HCEC 1CT (cell line): ENCODE data around the gene ZFP14.
"Not testable (repeated sequence)": the region's sequence is repeated elsewhere in the genome, so short reads cannot be mapped to it uniquely, and the experiment has no call there.

ENCODE experiments used
- DNase-seq: peaks from one replicate; pipeline ENCODE4 v3.0.0-alpha.2; 2017

Gene ZFP14

DNA sequence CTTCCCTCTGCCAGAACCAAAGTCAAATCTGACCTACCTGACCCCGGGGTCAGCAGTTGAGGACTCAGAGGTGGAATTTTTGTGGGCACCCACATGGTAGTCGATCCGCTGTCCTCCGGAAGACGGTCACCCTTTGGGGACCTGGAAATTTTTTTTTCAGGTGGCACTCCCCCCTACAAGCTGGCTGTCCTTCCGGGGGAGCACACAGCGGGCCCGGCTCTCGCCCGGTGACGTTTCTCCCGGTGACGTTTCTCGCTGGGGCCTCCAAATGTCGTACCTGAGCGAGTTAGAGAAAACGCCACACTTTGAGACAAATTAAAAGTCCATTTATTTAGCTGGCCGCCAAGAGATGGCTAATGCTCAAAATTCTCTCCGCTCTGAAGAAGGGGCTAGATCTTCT, 48.8 kb downstream of the ZFP14 start:
- no peak for DNase-seq

GRCh38 chr19:36329534-36329933, 49.5 kb downstream of the ZFP14 start:
- not testable (repeated sequence) for DNase-seq

GRCh38 chr19:36326649-36327048, 52.4 kb downstream of the ZFP14 start:
- not testable (repeated sequence) for DNase-seq

DNA sequence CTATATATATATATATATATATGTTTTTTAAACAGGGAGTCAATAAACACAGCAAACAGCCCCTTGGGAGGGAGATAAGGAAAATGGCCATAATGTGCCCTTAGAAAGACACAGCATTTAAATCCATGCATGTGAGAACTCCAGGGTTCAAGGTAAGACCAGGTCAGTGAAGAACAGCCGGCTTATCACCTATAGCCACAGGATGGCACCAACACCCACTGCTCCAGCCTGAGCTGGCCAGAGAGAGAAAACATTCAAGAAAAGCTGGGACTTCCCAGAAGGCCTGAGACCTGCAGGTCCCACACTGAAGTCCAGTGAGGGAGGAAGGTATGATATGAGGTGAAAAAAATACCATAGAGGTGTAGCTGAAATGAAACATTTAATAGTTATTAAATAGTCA, 63.8 kb downstream of the ZFP14 start:
- not testable (repeated sequence) for DNase-seq

DNA sequence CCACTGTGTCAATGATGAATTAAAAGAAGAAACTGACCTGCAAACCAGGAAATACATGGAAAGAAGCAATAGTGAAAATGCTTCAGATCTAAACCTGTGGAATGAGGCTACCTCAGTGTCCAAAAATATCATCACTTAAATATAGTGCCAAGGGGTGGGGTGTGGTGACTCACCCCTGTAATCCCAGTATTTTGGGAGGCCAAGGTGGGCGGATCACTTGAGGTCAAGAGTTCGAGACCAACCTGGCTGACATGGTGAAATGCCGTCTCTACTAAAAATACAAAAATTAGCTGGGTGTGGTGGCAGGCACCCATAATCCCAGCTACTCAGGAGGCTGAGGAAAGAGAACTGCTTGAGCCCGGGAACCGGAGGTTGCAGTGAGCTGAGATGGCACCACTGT, 64.9 kb downstream of the ZFP14 start:
- DNase-seq: not testable (repeated sequence)

DNA sequence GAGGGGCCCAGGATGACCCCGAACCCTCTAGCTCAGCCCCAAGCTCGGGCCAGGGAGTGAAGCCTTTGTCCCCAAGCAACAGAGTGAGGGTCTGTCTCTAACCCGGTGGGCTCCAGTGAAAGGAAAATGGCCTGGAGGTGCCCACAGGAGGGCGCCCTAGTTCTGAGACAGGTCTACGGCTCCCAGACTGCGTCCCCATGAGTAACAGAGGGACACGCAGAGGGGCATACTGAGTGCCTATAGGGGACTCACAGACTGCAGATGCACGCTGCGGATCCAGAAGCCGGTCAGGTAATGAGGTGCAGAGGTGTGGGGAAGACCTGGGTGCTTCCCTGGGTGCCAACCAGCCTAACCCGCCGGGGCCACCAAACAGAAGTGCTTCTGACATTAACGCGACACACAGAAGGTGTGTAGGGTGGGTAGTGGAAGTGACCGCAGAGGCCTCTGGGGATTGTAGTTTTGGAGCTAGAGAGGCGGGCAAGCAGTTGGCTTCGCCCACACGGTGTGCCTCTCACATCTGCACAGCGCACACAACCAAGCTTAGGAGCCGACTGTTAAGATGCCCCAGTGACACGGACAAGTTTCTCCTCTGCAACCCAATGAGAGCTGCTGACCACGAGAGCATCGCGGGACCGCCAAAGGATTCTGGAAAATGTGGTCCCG, 67.8 kb downstream of the ZFP14 start:
- not testable (repeated sequence) for DNase-seq

DNA sequence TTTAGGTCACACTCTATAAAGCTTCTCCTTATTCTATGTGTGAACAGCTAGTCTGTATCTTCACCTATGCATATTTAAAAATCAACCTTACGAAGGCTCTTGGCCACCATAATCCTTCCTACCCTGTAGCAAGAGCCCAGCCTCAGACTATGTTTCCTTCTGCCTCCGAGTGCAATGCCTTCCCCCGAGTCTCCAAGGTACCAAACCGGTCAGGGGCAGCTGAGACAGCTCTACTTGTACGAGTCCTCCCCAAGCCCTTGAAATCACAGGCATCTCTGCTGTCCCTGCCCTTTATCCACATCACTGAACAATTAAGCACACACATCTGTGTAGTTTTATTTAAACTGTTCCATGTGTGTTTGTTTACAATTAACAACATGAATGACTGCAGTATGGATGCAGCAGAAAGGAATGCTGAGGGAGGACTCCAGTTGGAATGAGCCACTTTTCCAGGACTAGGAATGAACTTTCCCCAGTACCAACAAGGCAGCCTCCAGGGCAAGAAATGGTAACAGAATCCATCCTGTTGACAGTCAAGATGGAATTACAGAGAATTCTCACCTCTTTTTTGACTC, 68.5 kb downstream of the ZFP14 start:
- not testable (repeated sequence) for DNase-seq

DNA sequence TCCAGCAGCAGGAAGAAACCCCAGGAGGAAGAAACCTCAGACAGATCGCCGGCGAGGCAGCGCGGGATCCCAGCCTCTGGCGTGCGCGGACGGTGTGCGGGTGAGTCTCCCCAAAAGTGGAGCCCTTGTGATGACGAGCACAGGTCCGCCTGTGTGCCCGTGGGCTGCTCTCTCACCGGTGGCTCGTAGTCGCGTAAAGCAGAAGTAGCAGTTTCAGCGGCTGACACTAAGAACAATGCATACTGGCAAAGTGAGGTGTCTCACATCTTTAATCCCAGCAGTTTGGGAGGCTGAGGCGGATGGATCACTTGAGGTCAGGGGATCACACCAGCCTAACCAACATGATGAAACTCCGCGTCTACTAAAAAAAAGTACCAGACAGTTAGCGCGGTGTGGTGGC, 69.2 kb downstream of the ZFP14 start:
- DNase-seq: not testable (repeated sequence)

DNA sequence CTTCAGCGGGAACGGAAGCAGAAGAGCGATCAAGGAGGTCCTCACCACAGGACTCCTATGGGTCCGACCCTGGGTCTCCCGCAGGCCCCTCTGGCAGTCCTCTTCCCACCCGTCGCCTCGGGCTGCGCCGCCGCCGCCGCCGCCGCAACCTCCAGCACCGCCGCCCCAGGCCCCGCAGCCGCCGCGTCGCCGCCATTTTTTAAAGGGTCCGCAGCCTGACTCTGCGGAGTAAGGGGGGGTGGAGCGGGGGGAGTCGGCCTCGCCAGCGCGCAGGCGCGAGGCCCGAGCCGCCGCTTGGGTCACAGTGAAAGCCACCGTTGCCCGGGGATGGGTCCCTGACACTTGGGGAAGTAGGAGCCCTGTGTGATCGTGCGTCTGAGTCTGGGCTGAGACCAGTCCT, 69.7 kb downstream of the ZFP14 start:
- DNase-seq: not testable (repeated sequence)

DNA sequence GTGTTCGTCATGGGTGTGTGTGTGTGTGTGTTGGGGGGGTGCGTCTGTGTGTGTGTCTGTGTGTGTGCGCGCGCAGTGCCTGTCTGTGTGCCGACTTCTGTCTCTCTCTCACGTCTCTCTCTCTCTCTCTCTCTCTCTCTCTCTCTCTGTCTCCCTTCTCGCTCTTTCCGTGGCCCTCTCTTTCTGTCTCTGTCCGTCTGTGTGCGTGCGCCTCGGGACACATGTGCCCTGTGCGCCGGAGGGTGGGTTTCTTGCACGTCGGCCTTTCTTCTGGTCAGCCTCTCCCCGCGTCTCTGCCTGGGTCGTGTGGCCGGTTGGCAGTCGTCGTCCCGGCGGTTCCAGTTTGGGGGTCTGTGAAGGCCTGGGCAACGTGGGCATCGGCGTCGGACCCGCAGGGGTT, 86.7 kb downstream of the ZFP14 start:
- not testable (repeated sequence) for DNase-seq
